ENCODE data around the gene CPNE8. TPM values are rescaled to one million over a fixed set of nuclear protein-coding genes. Genes with fewer than 3 reads are reported as not detected.

CPNE8 gene
- total and polyA plus RNA-seq, 2 donors (not counting 1 experiment from before 2014, with no cell fraction given): 1.5 to 1.6 TPM

- Histone ChIP-seq H3K79me2 (ENCODE audit: control insufficient read depth, insufficient read depth, low read length) (no peaks in the 10 kb centered on the region), H3K27ac (ENCODE audit: low read length in 2 of 2) (no peak overlapping the region), H3K9me3 (ENCODE audit: control extremely low read depth in 1 of 3, control insufficient read depth in 2 of 3, insufficient read depth in 1 of 3, low read length in 2 of 3) (no peaks in the 10 kb centered on the region), H3K4me1 (ENCODE audit: control insufficient read depth in 2 of 2, insufficient read depth in 2 of 2, low read length in 2 of 2) (no peaks in the 10 kb centered on the region), H3K4me2 (replicated peaks; ENCODE audit: low read depth, low read length, poor library complexity, severe bottlenecking) (no peak overlapping the region), H3K9ac (ENCODE audit: low read length) (no peak overlapping the region), H2AFZ (ENCODE audit: insufficient read depth, low read depth, low read length, poor library complexity, severe bottlenecking) (no peak overlapping the region), H3K4me3 (ENCODE audit: control extremely low read depth in 1 of 5, extremely low read depth in 1 of 5, insufficient read depth in 1 of 5, low read depth in 2 of 5, low read length in 4 of 5) (no peak overlapping the region), H3K27me3 (replicated peaks in 1 of 4; ENCODE audit: control extremely low read depth in 1 of 4, control insufficient read depth in 3 of 4, insufficient read depth in 4 of 4, low read length in 3 of 4) (no peaks in the 10 kb centered on the region), H4K20me1 (ENCODE audit: control insufficient read depth, insufficient read depth, low read length, poor library complexity, severe bottlenecking) (no peaks in the 10 kb centered on the region), H3K36me3 (replicated peaks in 1 of 2; ENCODE audit: control extremely low read depth in 1 of 2, control insufficient read depth in 1 of 2, extremely low read depth in 1 of 2, insufficient read depth in 2 of 2, low read length in 1 of 2) (no peaks in the 10 kb centered on the region)
- no peaks in the 10 kb centered on the region for H3K9me3 Mint-ChIP-seq (ENCODE audit: insufficient read depth)
- H3K4me3 Mint-ChIP-seq: no peak overlapping the region
- TF ChIP-seq CTCF (IDR thresholded peaks at IDR 0.05): no peak
- TF ChIP-seq EZH2 (IDR thresholded peaks at IDR 0.05; ENCODE audit: borderline replicate concordance, insufficient read depth, low read depth, low read length, poor library complexity, severe bottlenecking): no peak
- DNase-seq: no peak
- no peak for ATAC-seq (ENCODE audit: low read depth)
- ChIA-PET POLR2A (no interaction called here), CTCF (no interaction called here)
- H3K27me3 Mint-ChIP-seq: no peaks in the 10 kb centered on the region
- no CpG with 5 or more reads among the region's 3 CpGs for WGBS (ENCODE audit: insufficient coverage)
- H3K27ac Mint-ChIP-seq: no peak overlapping the region
- H3K4me1 Mint-ChIP-seq: no peaks in the 10 kb centered on the region
- intact Hi-C loops (cut with micrococcal nuclease): no loop called here
Measured at GRCh38 chr12:38875586-38876228, 29.7 kb downstream of the CPNE8 start.

DNA sequence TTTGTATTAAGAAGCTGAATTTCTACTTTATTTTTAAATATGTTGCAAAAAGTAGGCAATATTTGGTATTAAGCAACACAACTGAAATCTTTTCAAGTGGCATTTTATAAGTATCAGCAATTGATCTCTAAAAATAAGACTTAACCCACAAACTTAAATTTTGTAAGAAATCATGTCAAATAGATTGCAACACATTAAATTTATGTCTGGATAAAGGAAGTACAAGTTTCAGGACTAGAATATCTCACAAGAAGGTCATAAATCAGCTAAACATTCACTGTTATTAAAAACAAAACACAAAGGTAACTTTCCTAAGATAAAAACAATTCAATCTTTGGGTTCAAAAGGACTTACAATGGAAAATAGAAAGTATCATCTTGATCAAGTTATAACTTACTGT lies 32.8 kb downstream of the CPNE8 start:
- Histone ChIP-seq H2AFZ (ENCODE audit: insufficient read depth, low read depth, low read length, poor library complexity, severe bottlenecking) (no peak overlapping the region), H3K4me3 (ENCODE audit: control extremely low read depth in 1 of 5, extremely low read depth in 1 of 5, insufficient read depth in 1 of 5, low read depth in 2 of 5, low read length in 4 of 5) (no peak overlapping the region), H3K27me3 (replicated peaks in 1 of 4; ENCODE audit: control extremely low read depth in 1 of 4, control insufficient read depth in 3 of 4, insufficient read depth in 4 of 4, low read length in 3 of 4) (no peaks in the 10 kb centered on the region), H3K4me2 (replicated peaks; ENCODE audit: low read depth, low read length, poor library complexity, severe bottlenecking) (no peak overlapping the region), H3K79me2 (ENCODE audit: control insufficient read depth, insufficient read depth, low read length) (no peaks in the 10 kb centered on the region), H3K36me3 (replicated peaks in 1 of 2; ENCODE audit: control extremely low read depth in 1 of 2, control insufficient read depth in 1 of 2, extremely low read depth in 1 of 2, insufficient read depth in 2 of 2, low read length in 1 of 2) (no peaks in the 10 kb centered on the region), H4K20me1 (ENCODE audit: control insufficient read depth, insufficient read depth, low read length, poor library complexity, severe bottlenecking) (no peaks in the 10 kb centered on the region), H3K4me1 (ENCODE audit: control insufficient read depth in 2 of 2, insufficient read depth in 2 of 2, low read length in 2 of 2) (no peaks in the 10 kb centered on the region), H3K9ac (ENCODE audit: low read length) (no peak overlapping the region), H3K27ac (ENCODE audit: low read length in 2 of 2) (no peak overlapping the region), H3K9me3 (ENCODE audit: control extremely low read depth in 1 of 3, control insufficient read depth in 2 of 3, insufficient read depth in 1 of 3, low read length in 2 of 3) (no peaks in the 10 kb centered on the region)
- H3K4me1 Mint-ChIP-seq: no peaks in the 10 kb centered on the region
- no peaks in the 10 kb centered on the region for H3K9me3 Mint-ChIP-seq (ENCODE audit: insufficient read depth)
- intact Hi-C loops (cut with micrococcal nuclease): no loop called here
- H3K4me3 Mint-ChIP-seq: no peak overlapping the region
- no peak overlapping the region for H3K27ac Mint-ChIP-seq
- DNase-seq: no peak
- POLR2A ChIA-PET: no interaction called here
- TF ChIP-seq CTCF (IDR thresholded peaks at IDR 0.05): no peak
- no peak for TF ChIP-seq EZH2 (IDR thresholded peaks at IDR 0.05; ENCODE audit: borderline replicate concordance, insufficient read depth, low read depth, low read length, poor library complexity, severe bottlenecking)
- no peak for ATAC-seq (ENCODE audit: low read depth)
- no peaks in the 10 kb centered on the region for H3K27me3 Mint-ChIP-seq
- CTCF ChIA-PET: no interaction called here

All from B cell (primary cell).